Activated T-cell treated with anti-CD3 and anti-CD28 coated beads, Interleukin-2, amount 50 U/mL, for 24 hours (primary cell): ENCODE results near the gene LAMA4.

Experiments
- DNase-seq: peaks from one replicate; pipeline ENCODE4 v3.0.0-alpha.2; 2020
- H3K27ac Mint-ChIP-seq: 2 replicates; pipeline ENCODE4 v1.8.0; 2020; ENCODE audit warnings: mild to moderate bottlenecking, mixed read lengths
- H3K27me3 Mint-ChIP-seq: 2 replicates; pipeline ENCODE4 v1.8.0; 2020; ENCODE audit warnings: mixed read lengths
- H3K36me3 Mint-ChIP-seq: 2 replicates; pipeline ENCODE4 v1.8.0; 2020; ENCODE audit warnings: low read depth, mixed read lengths
- H3K4me1 Mint-ChIP-seq: 2 replicates; pipeline ENCODE4 v1.8.0; 2020; ENCODE audit warnings: low read depth, mixed read lengths
- H3K4me3 Mint-ChIP-seq: 2 replicates; pipeline ENCODE4 v1.8.0; 2020; ENCODE audit warnings: mild to moderate bottlenecking, moderate library complexity, mixed read lengths
- H3K9me3 Mint-ChIP-seq: 2 replicates; pipeline ENCODE4 v1.8.0; 2020; ENCODE audit warnings: mixed read lengths

LAMA4 gene

GRCh38 chr6:112237066-112237465 is 17.3 kb downstream of the LAMA4 start:
- Mint-ChIP-seq H3K4me1 (peaks cover 28% of the 10 kb centered on the region), H3K27me3 (peaks cover 38% of the 10 kb centered on the region), H3K36me3 (no peaks in the 10 kb centered on the region), H3K4me3 (no peak overlapping the region), H3K9me3 (no peaks in the 10 kb centered on the region), H3K27ac (no peak overlapping the region)
- DNase-seq, result no peak

- Mint-ChIP-seq H3K36me3 (no peaks in the 10 kb centered on the region), H3K4me3 (no peak overlapping the region), H3K27me3 (peaks cover 38% of the 10 kb centered on the region), H3K9me3 (no peaks in the 10 kb centered on the region), H3K4me1 (peaks cover 22% of the 10 kb centered on the region), H3K27ac (peak overlapping the region; percentile 12)
- peak; percentile 56 for DNase-seq
Measured at GRCh38 chr6:112235956-112236355, 18.4 kb downstream of the LAMA4 start.

GRCh38 chr6:112234601-112235000 is 19.8 kb downstream of the LAMA4 start:
- Mint-ChIP-seq H3K4me3 (no peak overlapping the region), H3K27ac (no peak overlapping the region), H3K4me1 (peaks cover 22% of the 10 kb centered on the region), H3K27me3 (peaks cover 38% of the 10 kb centered on the region), H3K9me3 (no peaks in the 10 kb centered on the region), H3K36me3 (no peaks in the 10 kb centered on the region)
- no peak for DNase-seq

GRCh38 chr6:112233847-112234246 is 20.5 kb downstream of the LAMA4 start:
- no peak overlapping the region for H3K4me3 Mint-ChIP-seq
- DNase-seq, result no peak
- peaks cover 22% of the 10 kb centered on the region for H3K4me1 Mint-ChIP-seq
- H3K27ac Mint-ChIP-seq, result no peak overlapping the region
- peaks cover 38% of the 10 kb centered on the region for H3K27me3 Mint-ChIP-seq
- H3K36me3 Mint-ChIP-seq, result no peaks in the 10 kb centered on the region
- no peaks in the 10 kb centered on the region for H3K9me3 Mint-ChIP-seq

GRCh38 chr6:112232845-112233256 is 21.5 kb downstream of the LAMA4 start:
- Mint-ChIP-seq H3K27ac (no peak overlapping the region), H3K4me1 (peaks cover 22% of the 10 kb centered on the region), H3K36me3 (no peaks in the 10 kb centered on the region), H3K9me3 (no peaks in the 10 kb centered on the region), H3K27me3 (peaks cover 34% of the 10 kb centered on the region), H3K4me3 (no peak overlapping the region)
- DNase-seq, result no peak

- Mint-ChIP-seq H3K4me3 (no peak overlapping the region), H3K27me3 (peaks cover 23% of the 10 kb centered on the region), H3K36me3 (no peaks in the 10 kb centered on the region), H3K4me1 (peaks cover 17% of the 10 kb centered on the region), H3K27ac (no peak overlapping the region), H3K9me3 (no peaks in the 10 kb centered on the region)
- no peak for DNase-seq
Measured at GRCh38 chr6:112231594-112232060, 22.7 kb downstream of the LAMA4 start.

GRCh38 chr6:112231164-112231563 is 23.2 kb downstream of the LAMA4 start:
- Mint-ChIP-seq H3K9me3 (no peaks in the 10 kb centered on the region), H3K4me3 (no peak overlapping the region), H3K27me3 (peaks cover 21% of the 10 kb centered on the region), H3K27ac (no peak overlapping the region), H3K4me1 (peaks cover 12% of the 10 kb centered on the region), H3K36me3 (no peaks in the 10 kb centered on the region)
- DNase-seq, result no peak

- no peak overlapping the region for H3K27ac Mint-ChIP-seq
- H3K4me3 Mint-ChIP-seq, result no peak overlapping the region
- DNase-seq, result no peak
- H3K36me3 Mint-ChIP-seq, result no peaks in the 10 kb centered on the region
- peaks cover 16% of the 10 kb centered on the region for H3K27me3 Mint-ChIP-seq
- no peaks in the 10 kb centered on the region for H3K4me1 Mint-ChIP-seq
- H3K9me3 Mint-ChIP-seq, result no peaks in the 10 kb centered on the region
Measured at GRCh38 chr6:112228480-112229332, 25.7 kb downstream of the LAMA4 start.

GRCh38 chr6:112227992-112228391 is 26.4 kb downstream of the LAMA4 start:
- Mint-ChIP-seq H3K9me3 (no peaks in the 10 kb centered on the region), H3K27ac (no peak overlapping the region), H3K36me3 (no peaks in the 10 kb centered on the region), H3K27me3 (peaks cover 10% of the 10 kb centered on the region), H3K4me1 (no peaks in the 10 kb centered on the region), H3K4me3 (no peak overlapping the region)
- DNase-seq, result no peak

GRCh38 chr6:112227411-112227810 is 27.0 kb downstream of the LAMA4 start:
- Mint-ChIP-seq H3K36me3 (no peaks in the 10 kb centered on the region), H3K4me3 (no peak overlapping the region), H3K27ac (no peak overlapping the region), H3K9me3 (no peaks in the 10 kb centered on the region), H3K27me3 (peaks cover 10% of the 10 kb centered on the region), H3K4me1 (no peaks in the 10 kb centered on the region)
- DNase-seq, result no peak

GRCh38 chr6:112225691-112226090 is 28.7 kb downstream of the LAMA4 start:
- Mint-ChIP-seq H3K36me3 (no peaks in the 10 kb centered on the region), H3K4me1 (no peaks in the 10 kb centered on the region), H3K27me3 (peaks cover 18% of the 10 kb centered on the region), H3K4me3 (no peak overlapping the region), H3K27ac (no peak overlapping the region), H3K9me3 (no peaks in the 10 kb centered on the region)
- DNase-seq, result no peak

- H3K9me3 Mint-ChIP-seq, result no peaks in the 10 kb centered on the region
- no peak for DNase-seq
- H3K27ac Mint-ChIP-seq, result no peak overlapping the region
- H3K36me3 Mint-ChIP-seq, result no peaks in the 10 kb centered on the region
- H3K27me3 Mint-ChIP-seq, result peaks cover 18% of the 10 kb centered on the region
- no peak overlapping the region for H3K4me3 Mint-ChIP-seq
- no peaks in the 10 kb centered on the region for H3K4me1 Mint-ChIP-seq
Measured at GRCh38 chr6:112224088-112224487, 30.3 kb downstream of the LAMA4 start.

- Mint-ChIP-seq H3K27me3 (peaks cover 18% of the 10 kb centered on the region), H3K9me3 (no peaks in the 10 kb centered on the region), H3K4me1 (no peaks in the 10 kb centered on the region), H3K36me3 (no peaks in the 10 kb centered on the region), H3K27ac (no peak overlapping the region), H3K4me3 (no peak overlapping the region)
- DNase-seq, result no peak
Measured at GRCh38 chr6:112223070-112223861, 31.1 kb downstream of the LAMA4 start.

- Mint-ChIP-seq H3K9me3 (no peaks in the 10 kb centered on the region), H3K27ac (no peak overlapping the region), H3K27me3 (peaks cover 21% of the 10 kb centered on the region), H3K36me3 (no peaks in the 10 kb centered on the region), H3K4me1 (no peaks in the 10 kb centered on the region), H3K4me3 (no peak overlapping the region)
- no peak for DNase-seq
Measured at GRCh38 chr6:112221981-112222852, 32.1 kb downstream of the LAMA4 start.
